Measurements from ENCODE around the gene OR11H7. TPM values are rescaled to one million over a fixed set of nuclear protein-coding genes. Genes with fewer than 3 reads are reported as not detected.

OR11H7 gene
- total and polyA plus RNA-seq, 2 of the 4 experiments (the other 2 are of a cell fraction) = not detected

DNA sequence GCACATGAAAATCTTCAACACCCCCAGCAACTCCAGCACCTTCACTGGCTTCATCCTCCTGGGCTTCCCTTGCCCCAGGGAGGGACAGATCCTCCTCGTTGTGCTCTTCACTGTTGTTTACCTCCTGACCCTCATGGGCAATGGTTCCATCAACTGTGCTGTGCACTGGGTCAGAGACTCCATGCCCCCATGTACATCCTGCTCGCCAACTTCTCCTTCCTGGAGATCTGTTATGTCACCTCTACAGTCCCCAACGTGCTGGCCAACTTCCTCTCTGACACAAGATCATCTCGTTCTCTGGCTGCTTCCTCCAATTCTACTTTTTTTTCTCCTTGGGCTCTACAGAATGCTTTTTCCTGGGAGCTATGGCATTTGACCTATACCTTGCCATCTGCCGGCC, 49.6 kb upstream of the OR11H7 start:
- Histone ChIP-seq H3K14ac (replicated peaks; ENCODE audit: low read depth, low read length) (no peak overlapping the region), H3K79me1 (ENCODE audit: low read depth in 1 of 2, low read length in 2 of 2) (no peaks in the 10 kb centered on the region), H3K9ac (ENCODE audit: low read depth, low read length) (no peak overlapping the region), H2BK5ac (ENCODE audit: low read depth, low read length, poor library complexity, severe bottlenecking) (no peak overlapping the region), H2BK15ac (ENCODE audit: low read depth, low read length) (no peak overlapping the region), H4K20me1 (ENCODE audit: insufficient read depth, low read length) (no peaks in the 10 kb centered on the region), H3K9me3 (ENCODE audit: control insufficient read depth, insufficient read depth, low read length) (peaks cover 5% of the 10 kb centered on the region; the same call in 1 of the 2 replicates), H2AK9ac (replicated peaks; ENCODE audit: low read depth, low read length, poor library complexity) (no peak overlapping the region), H2BK20ac (ENCODE audit: low read depth, low read length) (no peak overlapping the region), H3K4me2 (ENCODE audit: low read depth, low read length) (no peak overlapping the region), H4K8ac (ENCODE audit: low read depth in 2 of 2, low read length in 2 of 2) (no peak overlapping the region), H4K5ac (ENCODE audit: low read depth, low read length) (no peak overlapping the region), H2AFZ (replicated peaks; ENCODE audit: low read length, poor library complexity) (no peak overlapping the region), H4K91ac (ENCODE audit: insufficient read depth, low read depth, low read length) (no peak overlapping the region), H3K4ac (ENCODE audit: low read depth, low read length) (no peak overlapping the region), H3K56ac (ENCODE audit: extremely low read depth, insufficient read depth, low read length) (no peak overlapping the region), H3K18ac (ENCODE audit: low read depth, low read length) (no peak overlapping the region), H3K27me3 (ENCODE audit: control insufficient read depth, insufficient read depth, low read length) (no peaks in the 10 kb centered on the region), H3K9me1 (ENCODE audit: insufficient read depth, low read length) (no peaks in the 10 kb centered on the region), H2AK5ac (ENCODE audit: low read depth, low read length) (no peak overlapping the region), H3K27ac (ENCODE audit: insufficient read depth, low read length) (no peak overlapping the region), H2BK120ac (ENCODE audit: low read depth, low read length) (no peak overlapping the region), H3K36me3 (ENCODE audit: control insufficient read depth, insufficient read depth, low read length) (no peaks in the 10 kb centered on the region), H3K23ac (ENCODE audit: low read depth, low read length) (no peak overlapping the region), H3K4me1 (ENCODE audit: control insufficient read depth, insufficient read depth, low read length) (no peaks in the 10 kb centered on the region), H3K4me3 (ENCODE audit: insufficient read depth, low read depth, low read length) (no peak overlapping the region)
- ATAC-seq (ENCODE audit: low read depth) = no peak
- intact Hi-C loops (cut with micrococcal nuclease) (no loop called here), in situ Hi-C loops (cut with MboI; ENCODE audit: low sequenced_read_pairs) (no loop called here), dilution Hi-C loops (cut with HindIII; ENCODE audit: low sequenced_read_pairs, unreplicated experiment) (no loop called here)
- ChIA-PET POLR2A (ENCODE audit: unreplicated experiment) (no interaction called here), CTCF (no interaction called here)
- no peak for DNase-seq
- no TSS peak for BruUV-seq (replicated peaks)
- TF ChIP-seq, protein P1, sequence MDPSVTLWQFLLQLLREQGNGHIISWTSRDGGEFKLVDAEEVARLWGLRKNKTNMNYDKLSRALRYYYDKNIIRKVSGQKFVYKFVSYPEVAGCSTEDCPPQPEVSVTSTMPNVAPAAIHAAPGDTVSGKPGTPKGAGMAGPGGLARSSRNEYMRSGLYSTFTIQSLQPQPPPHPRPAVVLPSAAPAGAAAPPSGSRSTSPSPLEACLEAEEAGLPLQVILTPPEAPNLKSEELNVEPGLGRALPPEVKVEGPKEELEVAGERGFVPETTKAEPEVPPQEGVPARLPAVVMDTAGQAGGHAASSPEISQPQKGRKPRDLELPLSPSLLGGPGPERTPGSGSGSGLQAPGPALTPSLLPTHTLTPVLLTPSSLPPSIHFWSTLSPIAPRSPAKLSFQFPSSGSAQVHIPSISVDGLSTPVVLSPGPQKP (IDR thresholded peaks at IDR 0.05; ENCODE audit: borderline replicate concordance, low read depth, low read length) = no peak
- no peak for TF ChIP-seq FOS (IDR thresholded peaks at IDR 0.05; ENCODE audit: low read depth, low read length)
- TF ChIP-seq CEBPB (IDR thresholded peaks at IDR 0.05; ENCODE audit: low read depth, low read length) = no peak
- TF ChIP-seq POLR2A (IDR thresholded peaks at IDR 0.05; ENCODE audit: low read depth, low read length) = no peak
- WGBS, 2 experiments (ENCODE audit: extremely low coverage in 2 of 2, insufficient read length in 1 of 2) = 29% methylated on average over 1 of the region's 5 CpGs; no CpG with 5 or more reads in 1 of the 2 experiments
